ENCODE measurements around the gene SRRM2.

The SRRM2 gene

DNA sequence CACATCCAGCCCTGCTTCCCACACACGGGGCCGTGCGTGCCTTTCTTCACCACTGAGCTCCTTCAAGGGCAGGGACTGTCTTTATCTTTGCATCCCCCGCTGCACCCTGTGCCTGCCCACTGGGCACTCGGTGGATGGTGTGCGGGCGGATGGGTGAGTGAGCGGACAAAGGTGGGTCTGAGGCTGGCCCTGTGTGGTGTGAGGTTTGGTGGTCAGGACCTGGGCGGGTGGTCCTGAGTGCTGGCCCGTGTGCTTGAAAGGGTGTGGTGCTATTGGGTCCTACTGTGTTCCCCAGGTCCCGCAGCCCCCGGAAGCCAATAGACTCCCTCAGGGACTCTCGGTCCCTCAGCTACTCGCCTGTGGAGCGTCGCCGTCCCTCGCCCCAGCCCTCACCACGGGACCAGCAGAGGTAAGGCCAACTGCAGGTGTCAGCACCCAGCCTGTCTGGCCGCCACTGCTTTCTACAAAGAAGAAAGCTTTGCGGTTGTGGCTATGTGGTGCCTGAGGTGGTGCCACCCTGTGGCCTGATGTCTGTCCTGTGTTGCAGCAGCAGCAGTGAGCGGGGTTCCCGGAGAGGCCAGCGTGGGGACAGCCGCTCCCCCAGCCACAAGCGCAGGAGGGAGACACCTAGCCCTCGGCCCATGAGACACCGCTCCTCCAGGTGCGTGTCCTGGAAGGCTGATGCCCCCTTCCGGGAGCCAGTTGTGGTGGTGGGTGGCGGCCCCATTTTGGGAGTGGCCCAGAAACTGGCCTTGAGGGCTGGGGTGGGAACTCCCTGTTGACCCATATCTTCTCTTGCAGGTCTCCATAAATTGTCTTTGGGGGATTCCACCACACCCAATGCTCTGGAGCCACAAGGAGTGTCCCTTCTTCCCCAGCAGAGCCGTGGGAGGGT is 17.9 kb downstream of the SRRM2 start:
- in situ Hi-C loops (cut with HindIII; ENCODE audit: low pct_ligation_motif_present, low pct_unique_long_range_greater_than_20kb, low sequenced_read_pairs) = no loop called here
- DNase-seq = no peak

DNA sequence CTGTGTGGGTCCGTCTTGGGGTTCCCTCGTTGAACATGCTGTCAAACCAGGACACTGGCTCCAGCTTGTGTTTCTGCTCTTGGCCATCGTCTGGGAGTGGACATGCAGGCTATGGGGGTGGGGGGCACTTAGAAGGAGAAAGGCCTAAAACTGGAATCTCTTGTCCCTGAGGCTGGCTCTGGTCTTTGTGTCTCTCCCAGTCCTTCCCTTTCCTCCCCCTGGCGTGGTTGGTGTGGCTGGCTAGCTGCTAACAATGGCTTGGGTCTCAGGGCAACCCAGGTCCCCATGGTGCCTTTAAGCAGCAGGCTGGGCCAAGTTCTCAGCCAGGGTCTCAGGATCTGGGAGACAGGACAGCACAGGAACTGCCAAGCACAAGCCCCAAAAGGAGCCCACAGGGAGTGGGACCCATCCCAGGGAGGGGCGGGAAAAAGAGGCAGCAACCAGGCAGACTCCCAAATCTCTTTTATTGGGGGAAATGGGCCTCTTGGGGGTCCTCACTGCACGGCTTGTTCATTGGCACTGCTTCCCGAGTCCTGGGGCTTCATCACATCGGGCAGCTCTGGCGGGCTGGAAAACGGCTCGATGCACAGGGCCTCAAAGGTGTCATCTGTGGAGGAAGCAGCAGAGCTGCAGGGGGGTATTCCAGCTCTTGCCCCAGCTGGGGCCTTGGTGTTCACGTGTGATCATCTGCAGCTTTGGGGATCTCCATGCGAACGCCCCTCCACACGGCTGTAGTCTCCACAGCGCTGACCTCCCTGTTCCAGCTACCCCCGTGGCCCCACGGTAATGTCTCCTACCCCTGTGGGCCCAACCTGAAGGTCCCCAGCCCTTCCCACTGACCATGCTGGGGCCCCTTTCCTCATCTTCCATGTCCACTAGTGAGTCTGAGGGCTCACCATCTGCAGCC is 19.3 kb downstream of the SRRM2 start:
- no peak for DNase-seq
- in situ Hi-C loops (cut with HindIII; ENCODE audit: low pct_ligation_motif_present, low pct_unique_long_range_greater_than_20kb, low sequenced_read_pairs) = no loop called here

DNA sequence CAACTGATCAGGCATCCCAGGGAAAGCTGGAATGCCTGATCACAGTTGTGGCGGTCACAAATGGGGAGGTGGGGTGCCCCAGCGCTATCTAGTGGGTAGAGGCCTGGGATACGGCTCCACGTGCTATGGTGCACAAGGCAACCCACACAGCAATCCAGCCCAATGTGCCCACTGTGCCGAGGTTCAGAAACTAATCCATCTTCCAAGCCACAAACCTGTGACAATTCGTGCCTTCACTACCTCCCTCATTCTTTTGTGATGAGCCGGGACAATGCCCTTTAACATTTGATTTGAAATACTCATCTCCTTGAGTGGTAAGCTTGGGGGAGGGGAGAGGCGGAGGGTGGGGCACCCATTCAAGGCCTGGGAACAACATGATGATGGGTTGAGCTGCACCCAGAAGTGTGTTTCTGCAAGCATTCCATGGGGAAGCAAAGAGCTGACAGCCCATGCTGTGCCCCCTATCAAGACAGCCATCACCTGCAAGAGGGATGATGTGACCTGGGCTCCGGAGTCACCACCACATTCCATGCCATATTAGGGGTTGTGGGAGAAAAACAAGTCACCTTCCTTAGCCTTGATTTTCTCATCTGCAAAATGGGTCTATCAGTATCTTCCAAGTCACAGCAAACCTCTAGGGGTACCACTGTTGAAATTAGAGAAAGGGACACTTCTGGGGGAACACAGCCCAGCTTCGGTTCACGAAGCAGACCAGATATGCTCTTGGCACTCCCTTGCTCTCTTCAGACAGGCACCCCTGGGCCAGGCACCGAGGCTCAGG is 20.9 kb downstream of the SRRM2 start:
- in situ Hi-C loops (cut with HindIII; ENCODE audit: low pct_ligation_motif_present, low pct_unique_long_range_greater_than_20kb, low sequenced_read_pairs) = no loop called here
- DNase-seq = no peak

DNA sequence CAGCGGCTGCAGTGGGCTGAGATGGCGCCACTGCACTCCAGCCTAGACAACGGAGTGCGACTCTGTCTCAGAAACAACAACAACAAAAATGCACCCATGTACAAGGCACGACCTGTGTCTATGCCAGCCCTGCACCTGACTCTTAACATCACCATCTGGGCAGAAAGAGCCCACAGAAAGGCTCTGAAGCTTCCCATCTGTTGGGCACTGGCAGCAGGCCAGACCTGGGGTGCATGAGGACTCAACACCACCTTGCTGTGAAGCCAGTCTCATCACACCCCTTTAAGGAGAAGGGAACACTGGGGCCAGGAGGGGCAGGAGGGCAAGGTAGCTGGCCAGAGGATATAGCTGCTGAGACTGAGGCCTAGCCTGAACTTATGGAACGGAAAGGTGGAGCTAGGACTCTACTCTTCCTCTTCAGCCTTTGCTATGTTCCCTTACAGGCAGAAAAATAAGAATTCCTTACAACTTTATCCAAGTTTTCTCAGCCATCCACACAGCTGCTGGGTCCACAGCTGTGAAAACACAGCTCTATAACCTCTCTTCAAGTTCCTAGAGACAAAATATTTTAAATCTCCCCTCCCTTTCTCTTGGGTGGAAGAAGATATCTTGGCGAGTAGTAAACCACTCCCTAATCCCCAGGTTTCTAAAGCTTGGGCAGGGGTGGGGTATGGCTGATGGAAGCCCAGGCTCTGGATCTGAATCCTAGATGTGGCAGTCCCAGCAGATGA is 21.9 kb downstream of the SRRM2 start:
- DNase-seq = no peak
- in situ Hi-C loops (cut with HindIII; ENCODE audit: low pct_ligation_motif_present, low pct_unique_long_range_greater_than_20kb, low sequenced_read_pairs) = no loop called here

DNA sequence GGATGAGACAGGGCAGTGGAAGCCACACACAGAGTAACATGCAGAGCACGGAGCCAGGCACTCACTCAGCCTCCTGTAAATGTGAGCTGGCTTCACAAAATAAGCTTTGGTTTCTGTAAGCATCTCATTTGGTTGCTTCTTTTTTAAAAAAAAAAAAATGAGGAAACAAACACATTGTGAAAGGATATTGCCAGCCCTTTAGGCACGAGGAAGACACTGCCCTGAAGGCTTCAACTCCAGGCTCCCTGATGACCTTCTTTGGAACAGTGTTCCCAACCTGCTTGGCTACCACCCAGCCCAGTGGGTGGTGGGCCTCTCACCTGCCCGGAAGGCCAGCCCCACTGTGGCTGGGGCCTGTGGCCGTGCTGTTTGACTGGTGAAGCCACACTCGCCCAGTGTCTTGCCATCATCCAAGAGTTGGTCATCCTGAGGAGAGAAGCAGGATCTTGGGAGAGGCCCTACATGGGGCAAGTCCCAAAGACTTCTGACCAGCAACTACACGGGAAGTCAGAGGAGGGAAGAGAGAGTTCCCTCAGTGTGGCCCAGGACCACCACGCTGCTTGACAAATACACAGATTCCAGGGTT is 22.8 kb downstream of the SRRM2 start:
- in situ Hi-C loops (cut with HindIII; ENCODE audit: low pct_ligation_motif_present, low pct_unique_long_range_greater_than_20kb, low sequenced_read_pairs) = no loop called here
- DNase-seq = no peak

DNA sequence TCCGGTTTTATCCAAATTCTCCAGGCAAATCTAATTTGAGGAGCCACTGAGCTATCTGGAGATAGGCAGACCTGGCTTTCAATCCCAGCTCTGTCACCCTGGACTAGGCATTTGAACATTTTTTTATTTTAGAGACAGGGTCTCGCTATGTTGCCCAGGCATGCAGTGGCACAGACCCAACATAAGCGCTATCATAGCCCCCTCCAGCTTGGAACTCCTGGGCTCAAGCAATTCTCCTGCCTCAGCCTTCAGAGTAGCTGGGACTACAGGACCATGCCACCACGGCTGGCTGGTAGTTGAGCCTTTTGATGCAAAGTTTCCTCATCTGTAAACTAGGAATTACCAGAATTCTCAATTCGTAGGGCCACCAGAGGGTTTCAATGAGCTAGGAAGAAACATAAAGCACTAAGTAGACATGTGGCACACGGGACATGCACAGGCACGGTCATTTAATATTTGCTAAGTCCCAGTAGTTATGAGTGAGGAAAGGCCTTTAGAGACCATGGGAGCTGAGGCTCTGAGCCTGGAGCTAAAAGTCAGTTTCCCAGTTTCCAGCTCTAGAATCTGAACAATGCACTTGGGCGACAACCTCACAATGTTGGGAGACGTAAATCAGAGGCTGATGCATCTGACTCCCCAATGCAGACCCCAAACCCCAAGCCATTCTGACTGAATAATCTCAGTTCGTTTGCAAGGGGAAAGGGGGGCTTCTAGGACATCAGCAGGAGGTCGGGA is 23.5 kb downstream of the SRRM2 start:
- DNase-seq = no peak
- in situ Hi-C loops (cut with HindIII; ENCODE audit: low pct_ligation_motif_present, low pct_unique_long_range_greater_than_20kb, low sequenced_read_pairs) = no loop called here

DNA sequence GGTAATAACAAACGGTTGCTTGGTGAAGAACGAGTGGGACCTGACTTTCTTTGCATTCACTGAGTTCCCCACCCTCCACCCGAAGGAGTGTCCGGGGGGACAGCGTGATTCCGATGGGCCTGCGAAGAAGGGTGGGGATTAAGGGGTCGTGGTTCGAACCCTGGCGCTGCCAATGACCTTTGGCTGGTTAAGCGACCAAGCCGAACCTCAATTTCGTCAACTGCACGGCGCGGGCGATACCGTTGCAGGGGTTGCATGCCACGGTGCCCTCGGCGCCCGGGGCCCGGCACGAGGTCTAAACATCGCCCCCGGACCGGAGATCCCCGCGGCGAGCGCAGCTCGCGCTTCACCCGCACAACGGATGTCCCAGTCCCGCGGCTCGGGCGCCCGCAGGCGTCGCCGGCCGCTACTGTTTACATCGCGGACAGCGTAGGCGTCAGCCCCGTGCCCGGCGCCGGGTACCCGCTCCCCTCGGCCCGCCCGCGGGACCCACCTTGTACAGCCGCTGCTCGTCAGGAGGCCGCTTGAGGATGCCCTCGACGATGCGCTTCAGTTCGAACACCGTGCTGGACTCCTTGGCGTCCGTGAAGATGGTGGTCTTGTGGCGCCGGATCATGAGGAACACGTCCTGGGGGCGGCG is 24.2 kb downstream of the SRRM2 start:
- in situ Hi-C loops (cut with HindIII; ENCODE audit: low pct_ligation_motif_present, low pct_unique_long_range_greater_than_20kb, low sequenced_read_pairs) = no loop called here
- DNase-seq = peak; percentile 40

DNA sequence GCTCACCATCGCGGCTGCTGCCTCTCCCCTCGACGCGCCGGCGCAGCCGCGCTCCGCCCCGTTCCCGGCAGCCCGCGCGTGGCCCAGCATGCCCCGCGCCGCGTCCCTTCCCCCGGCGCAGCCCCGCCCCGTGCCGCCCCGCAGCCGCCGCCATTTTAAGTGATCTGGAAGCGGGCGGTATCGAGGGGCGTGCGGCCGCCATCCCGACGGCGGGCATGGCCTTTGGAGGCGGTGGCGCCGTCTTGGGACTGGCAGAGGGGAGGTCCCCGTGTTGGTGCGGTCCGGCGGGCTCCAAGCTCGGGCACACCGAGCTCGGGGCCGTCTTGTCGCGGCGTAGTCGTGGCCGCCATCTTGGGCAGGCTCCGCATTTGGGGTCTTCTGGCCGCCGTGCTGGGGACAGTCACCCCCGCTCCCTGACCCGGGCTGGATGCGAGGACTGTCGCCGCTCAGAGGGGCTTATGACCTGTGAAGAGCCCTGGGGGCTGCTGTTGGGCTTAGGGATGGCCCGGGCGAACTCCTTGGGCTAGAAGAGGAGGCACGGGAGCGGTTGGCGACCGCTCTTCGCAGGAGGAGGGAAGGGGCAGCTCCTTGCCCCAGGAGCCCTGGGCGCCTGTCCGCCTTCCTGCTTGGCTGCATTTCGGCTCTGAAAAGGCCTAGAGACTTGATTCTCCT is 24.9 kb downstream of the SRRM2 start, which contains the start of gene ELOB:
TSS of gene ELOB (minus strand) at position 50 of the 672 bp plus-strand sequence. CDS start at position 9, 41 bp downstream.
- in situ Hi-C loops (cut with HindIII; ENCODE audit: low pct_ligation_motif_present, low pct_unique_long_range_greater_than_20kb, low sequenced_read_pairs) = no loop called here
- DNase-seq = peak; percentile 90

DNA sequence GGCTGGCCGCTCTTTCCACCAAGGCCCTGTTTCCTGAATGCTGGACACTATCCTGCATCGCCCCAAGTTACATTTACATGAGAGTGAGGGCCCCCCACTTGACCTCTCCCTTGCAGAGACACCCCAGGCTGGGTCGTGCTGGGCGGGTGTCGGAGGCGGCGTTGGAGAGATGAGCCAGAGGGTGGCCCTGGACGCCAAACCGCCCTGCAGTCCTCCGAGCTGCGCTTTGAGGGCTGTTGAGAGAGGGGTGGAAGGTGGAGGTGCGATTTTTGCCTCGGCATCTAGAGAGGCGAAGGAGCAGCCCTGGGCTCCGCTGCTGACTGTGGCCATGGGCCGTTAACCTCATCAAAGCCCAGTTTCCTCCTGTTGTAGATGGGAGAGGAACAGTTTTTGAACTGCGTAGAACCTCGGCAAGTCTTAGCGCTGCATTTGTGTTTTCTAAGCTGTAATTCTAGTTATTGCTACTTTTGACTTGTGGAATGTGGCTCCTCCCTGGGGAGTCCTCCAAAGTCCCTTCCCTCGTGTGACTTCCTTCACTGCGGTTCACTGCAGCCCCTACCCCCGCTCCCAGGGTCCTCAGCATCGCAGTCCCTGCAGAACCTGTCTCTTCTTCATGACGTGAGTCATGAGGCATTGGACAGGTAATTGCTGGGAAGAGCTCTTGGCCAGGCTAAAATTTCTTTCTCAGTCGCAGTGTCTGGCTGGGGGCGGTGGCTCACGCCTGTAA is 25.6 kb downstream of the SRRM2 start:
- DNase-seq = no peak
- in situ Hi-C loops (cut with HindIII; ENCODE audit: low pct_ligation_motif_present, low pct_unique_long_range_greater_than_20kb, low sequenced_read_pairs) = no loop called here

DNA sequence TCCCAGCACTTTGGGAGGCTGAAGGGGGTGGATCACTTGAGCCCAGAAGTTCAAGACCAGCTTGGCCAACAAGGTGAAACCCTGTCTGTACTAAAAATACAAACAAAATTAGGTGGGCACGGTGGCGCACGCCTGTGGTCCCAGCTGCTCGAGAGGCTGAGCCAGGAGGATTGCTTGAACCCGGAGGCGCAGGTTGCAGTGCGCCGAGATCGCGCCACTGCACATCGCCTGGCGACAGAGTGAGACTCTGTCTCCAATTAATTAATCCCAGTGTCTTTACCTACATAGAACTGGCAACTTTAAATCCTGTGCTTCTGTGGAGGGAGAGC is 26.2 kb downstream of the SRRM2 start:
- in situ Hi-C loops (cut with HindIII; ENCODE audit: low pct_ligation_motif_present, low pct_unique_long_range_greater_than_20kb, low sequenced_read_pairs) = no loop called here
- DNase-seq = no peak

DNA sequence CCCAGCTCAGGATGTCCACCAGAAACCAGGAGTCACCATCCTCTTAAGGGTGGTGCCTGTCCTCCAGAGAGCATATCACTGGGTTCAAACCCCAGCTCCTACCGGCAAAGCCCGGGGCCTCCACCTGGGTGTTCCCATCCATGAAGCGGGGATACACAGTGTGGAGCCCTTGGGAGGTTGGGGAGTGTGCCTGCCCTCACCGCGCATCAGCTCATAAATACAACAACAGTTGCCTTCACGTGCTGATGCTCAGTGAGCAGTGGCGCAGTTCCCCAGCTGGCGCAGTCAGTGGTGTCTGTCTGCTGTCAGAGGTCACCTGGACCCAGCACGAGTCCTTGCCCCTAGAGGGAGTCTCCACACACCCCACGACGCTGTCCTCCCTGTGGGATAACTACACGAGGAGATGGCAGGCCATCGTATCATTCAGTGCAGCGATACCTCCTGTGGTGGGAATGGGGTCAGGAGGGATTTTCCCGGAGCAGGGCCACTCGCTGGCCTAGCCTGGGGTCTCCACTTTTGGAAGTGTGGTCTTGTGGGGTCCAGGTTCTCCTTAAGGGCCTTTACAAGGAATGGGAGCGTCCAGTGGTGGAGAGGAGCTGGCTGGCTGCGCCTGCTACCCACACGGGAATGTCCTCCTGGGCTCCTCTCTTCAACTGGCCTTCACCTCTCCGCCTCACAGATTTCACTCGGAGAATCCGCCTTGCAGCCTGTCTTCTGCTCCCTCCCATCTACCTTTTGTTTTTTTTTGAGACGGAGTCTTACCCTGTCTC is 26.9 kb downstream of the SRRM2 start:
- in situ Hi-C loops (cut with HindIII; ENCODE audit: low pct_ligation_motif_present, low pct_unique_long_range_greater_than_20kb, low sequenced_read_pairs) = no loop called here
- no peak for DNase-seq

DNA sequence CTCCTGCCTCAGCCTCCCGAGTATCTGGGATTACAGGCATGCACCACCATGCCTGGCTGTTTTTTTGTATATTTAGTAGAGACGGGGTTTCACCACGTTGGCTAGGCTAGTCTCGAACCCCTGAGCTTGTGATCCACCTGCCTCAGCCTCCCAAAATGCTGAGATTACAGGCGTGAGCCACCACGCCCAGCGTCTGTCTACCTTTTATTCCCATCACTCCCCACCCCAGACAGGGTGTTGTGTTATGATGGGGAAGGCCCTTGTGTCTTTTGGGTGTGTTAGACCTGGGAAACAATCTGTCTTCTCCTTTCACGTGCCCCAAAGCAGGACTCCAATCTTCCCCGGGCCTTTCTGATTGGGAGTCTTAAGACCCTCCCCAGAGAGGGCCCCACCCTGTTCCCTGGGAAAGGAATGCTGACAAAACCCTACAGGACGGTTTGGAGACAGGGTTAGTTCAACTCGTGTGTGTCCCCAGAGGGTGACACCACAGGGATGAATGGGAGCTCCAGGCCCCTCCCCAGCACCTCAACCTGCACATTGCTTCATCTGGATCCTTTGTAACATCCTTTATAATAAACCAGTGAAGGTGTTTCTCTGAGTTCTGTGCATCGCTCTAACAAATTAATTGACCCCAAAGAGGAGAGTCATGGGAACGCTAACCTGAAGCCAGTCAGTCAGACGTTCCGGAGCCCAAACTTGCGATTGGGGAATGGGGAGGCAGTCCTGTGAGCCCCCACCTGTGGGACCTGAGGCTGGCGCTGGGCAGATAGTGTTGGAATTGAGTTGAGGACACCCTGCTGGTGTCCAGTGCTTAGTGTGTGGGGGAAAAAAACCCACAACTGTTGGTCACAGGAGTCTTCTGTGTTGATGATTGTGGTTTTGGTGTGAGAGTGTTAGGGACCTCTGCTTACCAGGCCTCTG is 27.8 kb downstream of the SRRM2 start:
- in situ Hi-C loops (cut with HindIII; ENCODE audit: low pct_ligation_motif_present, low pct_unique_long_range_greater_than_20kb, low sequenced_read_pairs) = no loop called here

DNA sequence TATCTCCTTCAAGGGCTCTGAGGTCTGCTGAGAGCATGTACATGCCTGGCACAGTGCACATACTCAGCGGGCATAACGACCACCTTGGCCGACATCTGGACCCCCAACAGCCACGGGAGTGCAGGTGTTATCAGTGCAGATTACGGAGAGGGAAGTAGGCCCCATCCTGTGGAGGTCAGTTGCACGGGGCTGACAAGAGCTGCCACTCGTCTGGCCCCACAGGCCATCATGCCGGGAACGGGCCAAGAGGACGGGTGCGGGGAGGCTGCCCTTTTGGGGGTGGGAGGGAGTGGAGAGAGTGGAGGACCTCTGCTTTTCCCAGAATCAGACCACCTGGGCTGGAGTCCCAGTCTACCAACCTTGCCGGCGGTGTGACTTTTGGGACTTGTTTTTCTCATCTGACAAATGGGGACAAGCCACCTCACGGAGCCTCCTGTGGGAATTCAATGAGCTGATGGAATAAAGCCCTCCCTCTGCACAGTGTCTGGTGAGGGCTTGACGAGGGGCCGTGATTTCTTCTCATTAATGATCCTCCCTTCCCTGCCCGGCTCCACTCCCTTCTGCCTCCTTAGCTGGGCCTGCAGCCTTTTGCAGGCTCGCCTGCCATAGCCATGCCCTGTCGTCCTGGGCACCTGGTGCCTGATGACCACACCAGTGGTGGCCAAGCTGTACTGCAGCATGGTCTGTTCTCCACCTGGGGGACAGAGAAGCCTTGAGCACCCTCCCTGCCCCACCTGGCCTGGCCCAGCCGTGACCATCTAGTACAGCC is 30.3 kb downstream of the SRRM2 start:
- DNase-seq = no peak

More for the DNA sequence above, 27.8 kb downstream of the SRRM2 start:
- DNase-seq = no peak

More for the DNA sequence above, 30.3 kb downstream of the SRRM2 start:
- in situ Hi-C loops (cut with HindIII; ENCODE audit: low pct_ligation_motif_present, low pct_unique_long_range_greater_than_20kb, low sequenced_read_pairs) = no loop called here
